ENCODE measurements around the gene ADCY7. TPM values are rescaled to one million over a fixed set of nuclear protein-coding genes. Genes with fewer than 3 reads are reported as not detected.
"Not testable (repeated sequence)": the region's sequence is repeated elsewhere in the genome, so short reads cannot be mapped to it uniquely, and the experiment has no call there.

The ADCY7 gene
- total and polyA plus RNA-seq, 9 donors = 10.2 to 78.9 (median 36.4) TPM

DNA sequence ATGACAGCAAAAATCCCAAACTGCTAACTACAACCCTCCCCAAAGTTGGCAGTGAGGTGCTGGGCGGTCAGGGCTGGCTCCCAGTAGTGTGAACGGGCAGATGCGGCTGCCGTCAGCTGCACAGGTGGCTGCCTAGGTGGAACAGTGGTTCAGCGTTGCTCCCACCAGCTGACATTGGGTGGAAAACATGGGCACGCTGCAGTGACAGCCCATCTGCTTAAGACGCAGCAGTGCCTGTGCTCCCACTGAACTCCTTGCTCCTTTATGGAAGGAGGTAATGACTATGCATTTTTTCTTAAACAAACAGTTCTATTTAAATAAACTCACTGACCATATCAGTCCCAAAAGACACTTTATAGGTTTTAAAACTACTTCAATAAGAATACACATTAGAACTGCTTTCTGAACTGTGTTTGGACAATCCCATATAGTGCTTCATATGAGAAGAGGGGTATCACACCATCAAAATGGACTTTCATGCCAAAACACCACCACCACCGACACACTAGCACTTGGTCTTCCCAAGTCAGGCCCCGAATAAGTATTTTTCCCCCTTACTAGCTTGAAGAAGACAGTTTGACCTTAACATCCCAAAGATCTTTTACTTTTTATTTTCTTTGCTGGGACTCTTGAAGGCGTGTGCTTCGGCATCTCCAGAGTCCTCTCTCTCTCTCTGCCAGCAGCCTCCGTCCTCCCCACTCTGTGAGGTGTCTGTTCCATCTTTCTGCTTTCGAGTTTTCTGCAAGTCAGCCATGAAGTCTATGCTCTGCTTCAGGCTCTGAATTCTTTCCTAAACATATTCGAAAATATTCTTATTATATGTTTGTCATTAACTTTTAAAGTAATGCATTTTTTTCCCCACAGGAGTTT lies 68.0 kb downstream of the ADCY7 start:
- H3K4me1 ChIP-seq (ENCODE audit: insufficient read depth) = peaks cover 2% of the 10 kb centered on the region
- intact Hi-C loops (cut with DNase I) = no loop called here

DNA sequence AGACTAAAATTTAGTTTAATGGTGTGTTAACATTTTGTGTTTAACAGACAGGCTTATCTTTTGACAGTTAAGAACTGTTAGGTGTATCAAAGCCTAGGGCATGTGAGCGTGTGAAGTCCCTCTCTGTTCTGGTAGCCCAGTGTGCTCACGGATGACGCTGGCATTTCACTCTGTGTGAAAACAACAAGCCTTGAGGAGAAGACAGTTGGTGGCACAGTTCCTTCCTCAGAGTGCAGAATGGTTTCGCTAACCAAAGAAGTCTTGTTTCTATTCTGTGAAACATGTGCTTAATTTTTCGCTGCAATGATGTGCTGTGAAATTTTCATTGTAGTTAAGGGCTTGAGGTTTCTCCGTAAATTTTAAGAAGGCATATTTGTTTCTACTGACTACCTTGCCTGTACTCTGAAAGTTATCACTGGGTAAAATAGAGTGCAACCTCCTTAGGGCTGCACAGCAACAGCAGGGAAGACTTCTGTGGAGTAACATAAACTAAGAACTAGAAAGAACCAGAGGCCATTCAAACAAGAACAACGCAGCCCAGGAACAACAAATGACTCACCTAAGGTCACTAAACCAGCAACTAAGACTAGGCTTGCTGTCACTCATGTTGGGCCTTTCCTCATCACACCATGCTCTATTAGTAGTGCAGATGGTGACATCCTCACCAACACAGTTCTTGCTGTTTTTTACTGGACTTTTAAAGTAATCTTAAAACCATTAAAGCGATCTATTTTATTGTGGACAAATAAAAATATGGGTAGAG lies 69.0 kb downstream of the ADCY7 start:
- Histone ChIP-seq H3K36me3 (no peaks in the 10 kb centered on the region), H3K27me3 (no peaks in the 10 kb centered on the region), H3K9me3 (no peaks in the 10 kb centered on the region), H3K4me1 (ENCODE audit: insufficient read depth) (no peaks in the 10 kb centered on the region), H3K27ac (no peak overlapping the region), H3K4me3 (no peak overlapping the region)
- no peak for DNase-seq
- intact Hi-C loops (cut with DNase I) = no loop called here
- WGBS, 3 donors = 89 to 90% (median 89%) methylated on average over 8 of the region's 8 CpGs
- TF ChIP-seq, protein P1, sequence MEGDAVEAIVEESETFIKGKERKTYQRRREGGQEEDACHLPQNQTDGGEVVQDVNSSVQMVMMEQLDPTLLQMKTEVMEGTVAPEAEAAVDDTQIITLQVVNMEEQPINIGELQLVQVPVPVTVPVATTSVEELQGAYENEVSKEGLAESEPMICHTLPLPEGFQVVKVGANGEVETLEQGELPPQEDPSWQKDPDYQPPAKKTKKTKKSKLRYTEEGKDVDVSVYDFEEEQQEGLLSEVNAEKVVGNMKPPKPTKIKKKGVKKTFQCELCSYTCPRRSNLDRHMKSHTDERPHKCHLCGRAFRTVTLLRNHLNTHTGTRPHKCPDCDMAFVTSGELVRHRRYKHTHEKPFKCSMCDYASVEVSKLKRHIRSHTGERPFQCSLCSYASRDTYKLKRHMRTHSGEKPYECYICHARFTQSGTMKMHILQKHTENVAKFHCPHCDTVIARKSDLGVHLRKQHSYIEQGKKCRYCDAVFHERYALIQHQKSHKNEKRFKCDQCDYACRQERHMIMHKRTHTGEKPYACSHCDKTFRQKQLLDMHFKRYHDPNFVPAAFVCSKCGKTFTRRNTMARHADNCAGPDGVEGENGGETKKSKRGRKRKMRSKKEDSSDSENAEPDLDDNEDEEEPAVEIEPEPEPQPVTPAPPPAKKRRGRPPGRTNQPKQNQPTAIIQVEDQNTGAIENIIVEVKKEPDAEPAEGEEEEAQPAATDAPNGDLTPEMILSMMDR (IDR thresholded peaks at IDR 0.05) = no peak
- TF ChIP-seq EP300 (IDR thresholded peaks at IDR 0.05) = no peak
- no peak for TF ChIP-seq POLR2A (IDR thresholded peaks at IDR 0.05)

More for the DNA sequence above, 68.0 kb downstream of the ADCY7 start:
- no peak for TF ChIP-seq EP300 (IDR thresholded peaks at IDR 0.05)
- Histone ChIP-seq H3K27ac (no peak overlapping the region), H3K36me3 (no peaks in the 10 kb centered on the region), H3K9me3 (no peaks in the 10 kb centered on the region), H3K4me3 (no peak overlapping the region), H3K27me3 (no peaks in the 10 kb centered on the region)
- no peak for DNase-seq
- WGBS, 3 donors = 79 to 84% (median 83%) methylated on average over 14 of the region's 14 CpGs

DNA sequence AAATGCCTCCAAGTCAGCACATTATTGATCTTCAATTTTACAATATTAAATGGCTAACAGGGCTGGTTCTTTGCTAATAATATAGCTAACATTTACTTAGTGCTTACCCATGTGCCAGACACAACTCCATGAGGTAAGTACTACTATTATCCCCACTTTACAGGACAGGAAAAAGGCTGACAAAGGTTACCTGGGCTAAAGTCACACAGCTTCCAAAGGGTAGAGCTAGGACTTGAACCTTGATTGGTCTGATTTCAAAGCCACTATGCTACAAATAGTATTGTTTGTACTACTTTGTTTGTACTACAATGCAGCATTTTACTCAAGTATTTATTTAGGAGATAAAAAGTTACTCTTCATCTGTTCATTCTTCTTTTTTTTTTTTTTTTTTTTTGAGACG lies 70.5 kb downstream of the ADCY7 start:
- Histone ChIP-seq H3K27ac (no peak overlapping the region), H3K9me3 (no peaks in the 10 kb centered on the region), H3K4me3 (no peak overlapping the region), H3K27me3 (no peaks in the 10 kb centered on the region), H3K36me3 (no peaks in the 10 kb centered on the region), H3K4me1 (ENCODE audit: insufficient read depth) (no peaks in the 10 kb centered on the region)
- intact Hi-C loops (cut with DNase I) = no loop called here
- TF ChIP-seq EP300 (IDR thresholded peaks at IDR 0.05) = no peak
- DNase-seq = no peak
- 62 to 80% (median 71%) methylated on average over 1 of the region's 1 CpG for WGBS, 3 donors

DNA sequence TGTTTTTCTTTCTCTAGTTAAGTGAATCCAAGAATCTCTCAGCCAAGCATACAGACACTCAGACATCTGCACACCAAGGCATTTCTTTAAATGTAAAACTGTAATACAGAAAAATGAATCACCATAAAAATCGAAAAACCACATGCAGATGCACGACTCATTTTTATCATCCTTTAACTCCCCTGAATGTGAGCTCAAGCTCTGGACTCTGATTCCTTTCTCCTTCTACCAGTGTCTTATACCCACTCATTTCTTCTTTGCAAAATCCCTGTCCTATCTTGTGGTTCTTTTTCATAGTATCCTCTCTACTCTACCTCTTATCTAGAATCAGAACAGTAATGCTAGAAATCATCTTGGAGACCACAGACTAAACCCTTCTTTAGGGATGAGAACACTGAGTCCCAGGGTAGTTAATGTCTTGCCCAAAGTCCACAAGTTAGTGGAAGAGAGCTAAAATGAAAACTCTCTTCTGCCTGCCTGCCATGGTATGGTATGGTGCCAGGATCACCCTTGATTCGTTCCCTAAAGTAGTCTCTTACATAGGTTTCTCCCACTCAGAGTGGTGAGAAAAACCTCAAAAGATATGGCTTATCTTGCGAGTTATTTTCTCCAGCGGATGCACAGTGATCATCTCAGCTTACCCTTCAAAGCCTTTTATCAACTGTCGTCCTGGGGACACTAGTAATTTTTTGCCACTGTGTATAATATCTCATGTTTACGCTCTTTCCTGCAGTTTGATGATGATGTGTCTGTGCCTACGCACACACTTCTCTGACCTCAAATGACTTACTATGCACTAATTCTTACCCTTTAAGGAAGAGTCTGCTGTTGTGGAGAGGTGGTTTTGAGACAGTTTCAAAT lies 72.2 kb downstream of the ADCY7 start:
- no peak overlapping the region for H3K4me3 ChIP-seq
- TF ChIP-seq EP300 (IDR thresholded peaks at IDR 0.05) (no peak), POLR2A (IDR thresholded peaks at IDR 0.05) (no peak)
- TF ChIP-seq, protein P1 (IDR thresholded peaks at IDR 0.05) = no peak
- no peak for DNase-seq
- H3K4me1 ChIP-seq (ENCODE audit: insufficient read depth) = no peaks in the 10 kb centered on the region
- no peak overlapping the region for H3K27ac ChIP-seq
- H3K36me3 ChIP-seq = no peaks in the 10 kb centered on the region
- 50 to 55% (median 51%) methylated on average over 8 of the region's 8 CpGs for WGBS, 3 donors
- H3K27me3 ChIP-seq = no peaks in the 10 kb centered on the region
- H3K9me3 ChIP-seq = no peaks in the 10 kb centered on the region
- intact Hi-C loops (cut with DNase I) = no loop called here

DNA sequence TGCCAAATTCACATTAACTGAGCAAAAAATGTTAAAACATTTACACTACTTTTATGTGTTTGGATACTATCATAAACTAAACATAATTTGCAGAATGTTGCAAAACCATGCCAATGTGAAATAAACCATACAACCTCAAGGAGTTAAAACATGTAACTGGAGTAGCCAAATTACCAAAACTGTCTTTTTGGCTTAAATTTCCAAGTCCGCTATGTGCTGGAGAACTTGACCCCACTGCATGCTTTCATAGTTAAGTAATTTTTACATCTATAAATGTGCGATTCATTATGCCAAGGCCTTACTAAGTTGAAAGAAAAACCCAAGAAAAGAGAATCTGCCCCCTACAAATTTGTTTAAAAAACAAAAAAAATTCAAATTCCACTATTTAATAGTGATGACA lies 74.2 kb downstream of the ADCY7 start:
- no peak overlapping the region for H3K4me3 ChIP-seq
- 15 to 17% (median 15%) methylated on average over 2 of the region's 2 CpGs for WGBS, 3 donors
- no peaks in the 10 kb centered on the region for H3K4me1 ChIP-seq (ENCODE audit: insufficient read depth)
- peak overlapping the region in 1 of 2 donors; percentile 23 for H3K27ac ChIP-seq
- no peaks in the 10 kb centered on the region for H3K27me3 ChIP-seq
- no peaks in the 10 kb centered on the region for H3K9me3 ChIP-seq
- H3K36me3 ChIP-seq = no peaks in the 10 kb centered on the region
- intact Hi-C loops (cut with DNase I) = no loop called here
- DNase-seq = no peak
- TF ChIP-seq EP300 (IDR thresholded peaks at IDR 0.05) (no peak), POLR2A (IDR thresholded peaks at IDR 0.05) (no peak)
- TF ChIP-seq, protein P1 (IDR thresholded peaks at IDR 0.05) = no peak

DNA sequence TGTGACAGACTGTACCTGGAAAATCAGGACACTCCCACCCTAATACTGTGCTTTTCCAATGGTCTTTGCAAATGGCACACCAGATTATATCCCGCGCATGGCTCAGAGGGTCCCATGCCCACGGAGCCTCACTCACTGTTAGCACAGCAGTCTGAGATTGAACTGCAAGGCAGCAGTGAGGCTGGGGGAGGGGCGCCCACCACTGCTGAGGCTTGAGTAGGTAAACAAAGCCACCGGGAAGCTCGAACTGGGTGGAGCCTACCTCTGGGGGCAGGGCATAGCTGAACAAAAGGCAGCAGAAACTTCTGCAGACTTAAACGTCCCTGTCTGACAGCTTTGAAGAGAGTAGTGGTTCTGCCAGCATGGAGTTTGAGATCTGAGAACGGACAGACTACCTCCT lies 77.2 kb downstream of the ADCY7 start:
- intact Hi-C loops (cut with DNase I) = not testable (repeated sequence)

DNA sequence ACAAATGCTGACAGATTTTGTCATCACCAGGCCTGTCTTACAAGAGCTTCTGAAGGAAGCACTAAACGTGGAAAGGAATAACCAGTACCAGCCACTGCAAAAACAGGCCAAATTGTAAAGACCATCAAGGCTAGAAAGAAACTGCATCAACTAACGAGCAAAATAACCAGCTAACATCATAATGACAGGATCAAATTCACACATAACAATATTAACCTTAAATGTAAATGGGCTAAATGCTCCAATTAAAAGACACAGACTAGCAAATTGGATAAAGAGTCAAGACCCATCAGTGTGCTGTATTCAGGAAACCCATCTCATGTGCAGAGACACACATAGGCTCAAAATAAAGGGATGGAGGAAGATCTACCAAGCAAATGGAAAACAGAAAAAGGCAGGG lies 78.9 kb downstream of the ADCY7 start:
- intact Hi-C loops (cut with DNase I); H3K4me3 ChIP-seq; H3K9me3 ChIP-seq; H3K4me1 ChIP-seq (ENCODE audit: insufficient read depth); H3K36me3 ChIP-seq; H3K27me3 ChIP-seq; H3K27ac ChIP-seq; DNase-seq: not testable (repeated sequence)
- WGBS, 3 donors = 91 to 93% (median 92%) methylated on average over 2 of the region's 2 CpGs

More for the DNA sequence above, 77.2 kb downstream of the ADCY7 start:
- DNase-seq; H3K27me3 ChIP-seq; H3K27ac ChIP-seq; H3K4me3 ChIP-seq; H3K36me3 ChIP-seq; H3K9me3 ChIP-seq; H3K4me1 ChIP-seq (ENCODE audit: insufficient read depth): not testable (repeated sequence)
- WGBS, 3 donors = 76 to 80% (median 79%) methylated on average over 8 of the region's 8 CpGs

All from ovary (tissue), 9 donors.